NT2/D1 (cell line): ENCODE measurements around the gene DYRK1A.

Experiments used
- DNase-seq: peaks from one replicate; pipeline ENCODE4 v3.0.0-alpha.2; 2011; ENCODE audit warnings: low read depth, low spot score
- H3K27me3 ChIP-seq: 2 replicates; pipeline ENCODE4 v1.6.0; 2011; ENCODE audit warnings: mild to moderate bottlenecking; ENCODE audit not compliant: insufficient read length, insufficient read depth
- H3K36me3 ChIP-seq: 2 replicates; pipeline ENCODE4 v1.6.1; 2011; ENCODE audit warnings: mild to moderate bottlenecking, low read length, mixed read lengths; ENCODE audit not compliant: insufficient read depth, insufficient read length
- H3K4me1 ChIP-seq: 2 replicates; pipeline ENCODE4 v1.5.1; 2011; ENCODE audit not compliant: insufficient read depth, insufficient read length
- H3K4me3 ChIP-seq: 2 replicates; pipeline ENCODE4 v1.5.1; 2011; ENCODE audit warnings: low read depth; ENCODE audit not compliant: insufficient read length
- H3K9ac ChIP-seq: 2 replicates; pipeline ENCODE4 v1.6.0; 2011; ENCODE audit warnings: low read depth; ENCODE audit not compliant: insufficient read length
- H3K9me3 ChIP-seq: 2 replicates; pipeline ENCODE4 v1.5.1; 2011; ENCODE audit warnings: mild to moderate bottlenecking, low read length; ENCODE audit not compliant: insufficient read depth
- SUZ12 ChIP-seq: IDR thresholded peaks from 2 replicates; pipeline ENCODE4 v1.6.1; 2011; ENCODE audit not compliant: insufficient read length, insufficient read depth; ENCODE audit errors: extremely low read depth
- YY1 ChIP-seq: IDR thresholded peaks from 2 replicates; pipeline ENCODE4 v1.6.1; 2011; ENCODE audit not compliant: insufficient read length, insufficient read depth
- ZNF274 ChIP-seq: IDR thresholded peaks from 2 replicates; pipeline ENCODE4 v1.6.1; 2011; ENCODE audit warnings: mild to moderate bottlenecking, low read depth, low read length

Gene DYRK1A

GRCh38 chr21:37421306-37421705, 54.7 kb downstream of the DYRK1A start:
- H3K27me3 ChIP-seq = no peaks in the 10 kb centered on the region
- H3K36me3 ChIP-seq = peaks cover 26% of the 10 kb centered on the region
- H3K4me1 ChIP-seq = no peaks in the 10 kb centered on the region
- no peak overlapping the region for H3K4me3 ChIP-seq
- 0 out of 2 replicates have a peak, but pooled peaks cover 6% of the 10 kb centered on the region for H3K9me3 ChIP-seq
- no peak for DNase-seq
- no peak overlapping the region for H3K9ac ChIP-seq
- no peak for TF ChIP-seq ZNF274
- no peak for TF ChIP-seq YY1
- TF ChIP-seq SUZ12 = no peak

GRCh38 chr21:37422382-37422781, 55.8 kb downstream of the DYRK1A start:
- DNase-seq = no peak
- no peaks in the 10 kb centered on the region for H3K27me3 ChIP-seq
- H3K9ac ChIP-seq = no peak overlapping the region
- H3K4me3 ChIP-seq = no peak overlapping the region
- H3K4me1 ChIP-seq = no peaks in the 10 kb centered on the region
- H3K36me3 ChIP-seq = peaks cover 26% of the 10 kb centered on the region
- H3K9me3 ChIP-seq = 0 out of 2 replicates have a peak, but pooled peaks cover 6% of the 10 kb centered on the region
- no peak for TF ChIP-seq YY1
- TF ChIP-seq SUZ12 = no peak
- TF ChIP-seq ZNF274 = no peak

GRCh38 chr21:37423103-37423502, 56.5 kb downstream of the DYRK1A start:
- Histone ChIP-seq H3K9me3 (0 out of 2 replicates have a peak, but pooled peaks cover 6% of the 10 kb centered on the region), H3K36me3 (peaks cover 26% of the 10 kb centered on the region), H3K9ac (no peak overlapping the region), H3K4me3 (no peak overlapping the region), H3K27me3 (no peaks in the 10 kb centered on the region), H3K4me1 (no peaks in the 10 kb centered on the region)
- DNase-seq = no peak
- TF ChIP-seq YY1 (no peak), ZNF274 (no peak), SUZ12 (no peak)

DNA sequence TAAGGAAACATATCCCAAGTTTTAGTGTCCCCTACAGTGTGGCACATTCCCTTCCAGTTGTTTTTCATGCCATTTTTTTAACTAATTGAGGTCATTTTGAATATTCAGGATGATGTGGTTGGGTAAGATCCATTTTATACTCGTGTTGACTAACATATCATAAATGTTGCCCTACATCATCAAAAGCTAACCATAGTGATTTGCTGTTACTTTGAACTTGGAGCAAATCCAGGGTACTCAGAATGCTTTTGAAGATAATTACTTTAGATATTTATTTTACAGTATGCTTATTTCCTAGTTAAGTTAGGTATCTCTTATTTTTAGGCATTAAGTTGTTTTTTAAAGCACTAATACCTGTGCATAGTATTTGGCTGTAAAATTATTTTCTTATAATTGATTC, 57.8 kb downstream of the DYRK1A start:
- TF ChIP-seq ZNF274 = no peak
- TF ChIP-seq YY1 = no peak
- Histone ChIP-seq H3K9ac (no peak overlapping the region), H3K4me3 (no peak overlapping the region), H3K27me3 (no peaks in the 10 kb centered on the region), H3K36me3 (peaks cover 34% of the 10 kb centered on the region), H3K9me3 (0 out of 2 replicates have a peak, but pooled peaks cover 6% of the 10 kb centered on the region), H3K4me1 (no peaks in the 10 kb centered on the region)
- no peak for DNase-seq

GRCh38 chr21:37425001-37425400, 58.4 kb downstream of the DYRK1A start:
- Histone ChIP-seq H3K27me3 (no peaks in the 10 kb centered on the region), H3K9ac (no peak overlapping the region), H3K4me1 (no peaks in the 10 kb centered on the region), H3K9me3 (0 out of 2 replicates have a peak, but pooled peaks cover 6% of the 10 kb centered on the region), H3K4me3 (no peak overlapping the region), H3K36me3 (peaks cover 35% of the 10 kb centered on the region)
- DNase-seq = no peak
- TF ChIP-seq YY1 = no peak
- no peak for TF ChIP-seq SUZ12
- no peak for TF ChIP-seq ZNF274

- Histone ChIP-seq H3K9me3 (0 out of 2 replicates have a peak, but pooled peaks cover 6% of the 10 kb centered on the region), H3K36me3 (peaks cover 38% of the 10 kb centered on the region)
- no peak for TF ChIP-seq YY1
- no peak for TF ChIP-seq SUZ12
- no peak for TF ChIP-seq ZNF274
Observed at GRCh38 chr21:37425684-37426083, 59.1 kb downstream of the DYRK1A start.

DNA sequence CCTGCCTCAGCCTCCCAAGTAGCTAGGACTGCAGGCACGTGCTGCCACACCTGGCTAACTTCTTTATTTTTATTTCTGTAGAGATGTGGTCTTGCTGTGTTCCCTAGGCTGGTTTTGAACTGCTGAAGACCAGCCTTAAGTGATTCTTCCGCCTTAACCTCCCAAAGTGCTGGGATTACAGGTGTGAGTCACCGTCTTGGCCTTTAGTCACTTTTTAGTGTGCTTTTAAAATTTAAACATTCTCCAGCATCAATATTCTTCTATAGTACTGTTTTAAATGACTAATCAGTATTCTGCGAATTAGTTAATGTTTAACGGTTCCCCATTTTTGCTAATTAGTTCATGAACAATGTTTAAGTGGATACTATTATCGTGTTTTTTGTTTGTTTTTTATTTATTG, 60.6 kb downstream of the DYRK1A start:
- Histone ChIP-seq H3K9ac (no peak overlapping the region), H3K36me3 (peaks cover 39% of the 10 kb centered on the region), H3K9me3 (0 out of 2 replicates have a peak, but pooled peaks cover 6% of the 10 kb centered on the region), H3K4me1 (no peaks in the 10 kb centered on the region), H3K4me3 (no peak overlapping the region), H3K27me3 (no peaks in the 10 kb centered on the region)
- no peak for DNase-seq
- TF ChIP-seq YY1 (no peak), SUZ12 (no peak), ZNF274 (no peak)

More at GRCh38 chr21:37425684-37426083, 59.1 kb downstream of the DYRK1A start:
- Histone ChIP-seq H3K4me1 (no peaks in the 10 kb centered on the region), H3K9ac (no peak overlapping the region), H3K27me3 (no peaks in the 10 kb centered on the region), H3K4me3 (no peak overlapping the region)
- DNase-seq = no peak

DNA sequence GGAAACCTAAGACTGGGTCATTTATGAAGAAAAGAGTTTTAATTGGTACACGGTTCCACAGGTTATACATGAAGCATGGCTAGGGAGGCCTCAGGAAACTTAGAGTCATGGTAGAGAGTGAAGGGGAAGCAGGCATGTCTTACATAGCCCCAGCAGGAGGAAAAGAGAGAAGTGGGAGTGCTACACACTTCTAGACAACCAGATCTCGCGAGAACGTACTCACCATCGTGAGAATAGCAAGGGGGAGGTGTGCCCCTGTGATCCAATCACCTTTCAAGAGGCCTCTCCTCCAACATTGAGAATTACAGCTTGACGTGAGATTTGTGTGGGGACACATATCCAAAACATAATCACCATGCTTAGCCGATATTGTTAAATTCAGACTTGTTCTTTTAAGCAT, 62.8 kb downstream of the DYRK1A start:
- H3K36me3 ChIP-seq = peaks cover 33% of the 10 kb centered on the region
- TF ChIP-seq ZNF274 (no peak), SUZ12 (no peak), YY1 (no peak)
- peaks cover 10% of the 10 kb centered on the region; the same call in 1 of the 2 replicates for H3K9me3 ChIP-seq
- no peak for DNase-seq
- H3K27me3 ChIP-seq = no peaks in the 10 kb centered on the region
- no peak overlapping the region for H3K9ac ChIP-seq
- H3K4me3 ChIP-seq = no peak overlapping the region
- H3K4me1 ChIP-seq = no peaks in the 10 kb centered on the region
